Measurements from ENCODE around the gene VGLL4. TPM values are rescaled to one million over a fixed set of nuclear protein-coding genes. Genes with fewer than 3 reads are reported as not detected.

Gene VGLL4
- polyA plus RNA-seq, 10 donors = 40.6 to 52.1 (median 45.3) TPM

DNA sequence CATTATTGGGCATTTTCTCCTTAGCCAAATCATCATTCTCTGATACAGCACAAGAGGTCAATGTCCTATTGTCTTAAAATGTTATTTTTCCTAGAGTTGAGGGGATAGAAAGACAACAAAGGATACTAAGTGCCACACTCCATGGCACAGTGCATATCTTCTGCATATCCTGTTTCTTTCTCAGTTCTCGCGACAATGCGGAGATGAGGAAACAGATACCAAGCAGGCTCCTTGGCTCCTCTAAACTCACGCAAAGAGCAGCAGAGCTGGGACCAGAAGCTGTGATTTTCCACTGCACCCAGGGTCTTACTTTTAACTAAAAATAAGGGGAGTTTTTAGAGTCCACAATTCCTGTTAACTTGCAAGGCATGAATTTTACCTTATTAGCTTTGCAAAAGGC is 10.5 kb upstream of the VGLL4 start:
- DNase-seq = no peak

GRCh38 chr3:11653298-11654055 is 9.8 kb upstream of the VGLL4 start:
- DNase-seq = no peak

DNA sequence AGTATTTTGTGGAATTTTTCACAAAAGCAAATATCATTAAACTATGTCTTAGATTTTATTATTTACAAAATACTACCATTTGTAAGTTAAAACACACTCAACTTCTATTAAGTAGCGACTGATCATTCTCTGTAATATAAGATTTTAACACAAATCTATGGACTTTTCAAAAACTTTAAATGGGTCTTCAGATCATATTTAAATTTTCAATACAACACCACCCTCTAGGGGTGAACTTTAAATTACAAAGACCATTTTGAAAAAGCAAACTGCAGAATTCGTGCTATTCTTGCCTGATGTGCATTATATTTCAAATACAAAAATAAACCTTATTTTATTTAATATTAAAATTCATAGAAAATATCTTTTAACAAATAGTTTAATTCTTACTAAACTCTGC is 8.2 kb upstream of the VGLL4 start:
- peak in 1 of 3 donors; percentile 70 for DNase-seq

DNA sequence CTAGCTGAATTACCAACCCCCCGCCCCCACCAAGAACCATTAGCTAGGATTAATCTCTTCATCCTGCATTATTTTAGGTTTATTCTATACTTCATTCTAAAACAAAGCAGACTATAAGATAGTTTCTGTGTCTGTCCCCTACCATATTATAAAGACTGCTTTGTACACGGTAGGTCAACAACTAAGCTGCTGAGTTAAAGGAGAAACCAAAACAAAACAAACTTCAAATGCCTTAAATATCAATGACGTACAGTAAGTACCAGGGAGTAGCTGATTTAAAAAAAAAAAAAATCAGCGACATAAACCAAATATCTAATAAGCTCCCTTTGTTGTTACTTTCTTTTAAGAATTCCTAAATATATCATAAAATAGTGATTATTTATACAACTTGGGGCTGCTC is 7.8 kb upstream of the VGLL4 start:
- no peak for DNase-seq

DNA sequence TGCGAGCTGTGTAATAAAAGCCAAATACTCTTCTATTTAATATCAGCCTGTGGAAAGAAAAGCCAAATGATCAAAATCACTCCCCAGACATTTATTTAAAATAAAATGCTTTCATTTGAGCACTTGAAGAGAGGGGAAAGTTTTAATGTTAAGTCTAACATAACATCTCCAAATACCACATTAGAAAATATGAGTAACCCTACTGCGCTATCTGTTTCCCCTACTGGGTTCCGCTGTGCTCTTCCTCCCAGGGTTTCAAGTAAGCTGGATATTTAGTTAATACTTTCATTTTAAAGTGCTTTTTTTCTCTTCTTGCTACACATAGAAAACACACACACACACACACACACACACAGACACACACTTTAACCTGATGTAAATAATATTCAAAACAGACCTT is 6.7 kb upstream of the VGLL4 start:
- no peak for DNase-seq

DNA sequence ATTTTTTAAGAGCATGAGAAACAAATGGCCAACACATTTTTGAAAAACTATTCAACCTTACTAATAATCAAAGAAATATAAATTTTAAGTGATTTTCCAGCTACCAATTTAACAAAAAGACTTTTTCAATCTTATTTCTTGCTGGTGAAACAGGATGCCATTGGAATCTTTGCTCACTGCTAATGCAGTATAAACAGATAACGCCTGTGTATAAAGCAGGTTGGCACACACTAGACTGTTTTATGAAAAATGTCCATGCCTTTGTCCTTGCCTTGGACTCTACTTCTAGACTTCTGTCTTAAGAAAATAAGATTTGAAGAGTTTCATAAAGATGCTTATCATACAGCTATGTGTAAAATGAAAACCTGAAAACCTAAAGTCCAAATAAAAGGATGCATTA is 5.0 kb upstream of the VGLL4 start:
- no peak for DNase-seq

DNA sequence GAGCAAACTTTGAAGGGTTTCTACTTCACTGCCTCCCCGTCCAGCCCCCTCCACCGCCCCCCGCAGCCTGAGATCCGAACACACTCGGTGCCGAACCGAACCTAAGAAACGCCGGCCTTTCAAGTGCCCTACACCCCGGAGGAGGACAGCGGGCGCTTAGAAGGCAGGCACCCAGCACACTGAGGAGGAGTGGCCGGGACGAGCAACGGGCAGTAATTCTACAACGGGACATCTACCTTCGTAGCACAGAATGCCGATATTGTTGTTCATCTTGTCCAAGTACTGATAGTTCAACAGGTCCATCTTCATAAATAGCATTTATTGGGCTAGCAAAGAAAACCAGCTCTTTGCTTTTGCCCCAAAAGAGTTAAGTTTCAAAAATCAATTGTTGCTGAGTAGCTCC is 513 bp downstream of the VGLL4 start:
- DNase-seq = peak in 2 of 3 donors; percentile 38 to 82

DNA sequence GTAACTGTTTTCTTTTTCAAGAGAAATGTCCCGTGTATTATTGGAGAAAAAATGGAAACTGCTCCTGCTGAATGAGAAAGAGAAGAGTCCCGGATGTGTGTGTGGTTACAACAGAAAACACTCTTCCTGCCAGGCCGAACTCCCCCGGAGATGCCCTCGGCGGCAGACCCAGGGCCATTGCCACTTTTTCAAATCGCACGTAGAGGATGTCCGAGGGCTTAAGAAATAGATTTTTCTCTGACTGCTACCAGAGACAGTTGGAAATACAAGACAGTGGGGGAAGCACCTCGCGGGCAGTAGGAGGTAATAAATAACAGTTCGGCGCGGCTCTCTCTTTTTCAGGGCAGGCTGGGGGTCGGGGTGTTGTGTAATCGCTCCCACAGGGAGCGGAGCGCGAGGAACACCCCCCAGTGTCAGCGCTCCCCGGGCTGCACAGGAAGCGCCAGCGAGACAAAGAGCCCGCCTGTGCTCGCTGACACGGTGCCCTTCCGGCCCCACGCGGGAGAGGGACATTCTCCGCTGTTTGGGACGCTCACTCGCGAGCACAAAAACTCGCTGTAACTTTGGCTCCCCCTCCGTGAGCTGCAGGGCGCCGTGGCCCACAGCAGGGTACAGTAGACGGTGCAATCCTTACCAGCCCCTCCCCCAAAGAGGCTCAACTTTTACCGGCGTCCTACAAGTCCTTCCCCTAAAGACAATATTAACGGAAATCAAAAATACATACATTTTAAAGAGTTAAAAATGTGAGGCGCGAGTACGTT is 1.1 kb downstream of the VGLL4 start:
- DNase-seq = peak; percentile 75 to 92 (median 85)

- DNase-seq = peak; percentile 59 to 83 (median 62)
Observed at GRCh38 chr3:11641683-11642430, 1.9 kb downstream of the VGLL4 start.

GRCh38 chr3:11641316-11641682 is 2.4 kb downstream of the VGLL4 start:
- no peak for DNase-seq

GRCh38 chr3:11640009-11640673 is 3.6 kb downstream of the VGLL4 start:
- DNase-seq = no peak

DNA sequence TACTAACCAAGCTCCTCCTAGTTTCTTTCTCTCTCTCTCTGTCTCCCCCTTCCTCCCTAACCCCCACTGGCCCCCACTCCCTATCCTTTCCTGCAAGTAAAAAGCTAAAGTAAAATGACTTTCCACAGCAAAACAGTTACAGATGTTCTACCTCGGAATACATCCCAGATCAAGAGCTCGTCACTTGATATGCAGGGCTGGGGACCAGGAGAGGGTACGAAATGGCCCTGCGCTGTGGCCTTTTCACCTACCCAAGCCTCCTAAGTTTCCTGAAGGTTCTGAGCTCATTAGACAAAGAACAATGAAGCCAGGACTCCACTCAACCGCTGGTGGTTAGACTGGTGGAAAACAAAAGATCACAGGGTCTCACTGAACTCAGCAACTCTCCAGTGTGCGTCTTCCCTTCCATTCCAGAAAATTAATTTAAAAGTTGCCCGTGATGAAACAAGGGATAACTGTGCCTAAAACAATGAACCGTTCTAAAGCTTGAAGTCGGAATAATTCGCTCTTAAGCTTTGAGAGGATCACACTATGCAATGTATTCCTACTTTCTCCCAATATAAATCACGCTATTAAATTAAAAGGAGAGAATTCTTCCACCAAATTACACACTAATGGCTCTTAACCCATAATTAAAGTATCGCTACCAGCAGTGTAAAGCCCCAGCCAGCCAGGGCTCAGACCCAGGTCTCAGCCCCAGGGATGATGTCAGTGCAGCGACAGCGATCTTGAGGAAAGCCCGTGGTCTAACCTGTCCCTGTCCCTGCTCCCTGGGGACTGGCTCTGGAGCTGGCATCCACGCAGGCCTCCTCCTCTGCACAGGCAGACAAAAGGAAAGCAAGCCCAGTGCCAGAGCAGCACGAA is 5.0 kb downstream of the VGLL4 start:
- DNase-seq = peak in 2 of 3 donors; percentile 44 to 80

DNA sequence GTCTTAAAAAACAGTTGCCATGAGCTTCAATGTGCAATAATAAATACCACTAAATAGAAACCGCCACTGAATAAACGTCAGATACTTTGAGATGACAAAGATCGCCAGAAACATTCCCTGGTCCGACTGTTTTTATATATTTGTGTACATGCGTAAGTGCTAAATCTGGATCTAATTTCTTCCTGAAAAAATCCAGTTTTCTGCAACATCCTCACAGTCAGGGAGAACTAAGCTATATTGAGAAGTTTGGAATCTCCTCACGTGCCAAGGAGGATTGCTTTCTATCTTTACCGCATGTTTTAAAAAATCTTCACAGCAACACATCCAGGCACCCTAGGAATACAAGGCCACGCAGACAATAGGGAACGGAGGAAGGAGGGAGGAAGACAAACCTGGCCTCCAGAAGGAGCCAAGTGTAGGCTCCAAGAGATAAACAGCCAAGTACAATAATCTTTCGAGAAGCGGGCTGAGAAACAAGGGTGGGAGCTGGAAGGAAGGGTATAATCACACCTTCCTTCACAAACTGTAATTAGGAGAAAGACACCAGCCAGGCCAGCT is 5.7 kb downstream of the VGLL4 start:
- DNase-seq = peak; percentile 62 to 86 (median 81)

DNA sequence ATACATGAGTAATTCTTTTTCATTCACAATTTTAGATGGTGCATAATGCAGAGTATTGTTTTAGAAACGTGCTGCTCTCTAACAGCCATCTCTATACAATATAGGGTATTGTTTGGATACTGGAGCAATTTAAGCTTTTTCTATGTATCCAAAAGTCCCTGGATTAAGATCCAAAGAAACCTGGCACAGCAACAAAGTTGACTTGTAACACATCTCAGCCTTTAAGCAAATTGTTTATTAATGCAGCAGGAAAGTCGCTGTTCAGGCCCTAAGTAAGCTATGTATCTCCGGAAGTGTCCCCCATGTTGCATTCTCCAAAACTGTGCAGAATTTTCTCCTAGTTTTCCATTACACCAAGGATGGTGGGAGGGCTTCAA is 7.3 kb downstream of the VGLL4 start:
- no peak for DNase-seq

GRCh38 chr3:11635680-11636393 is 7.9 kb downstream of the VGLL4 start:
- DNase-seq = peak; percentile 57 to 84 (median 62)

DNA sequence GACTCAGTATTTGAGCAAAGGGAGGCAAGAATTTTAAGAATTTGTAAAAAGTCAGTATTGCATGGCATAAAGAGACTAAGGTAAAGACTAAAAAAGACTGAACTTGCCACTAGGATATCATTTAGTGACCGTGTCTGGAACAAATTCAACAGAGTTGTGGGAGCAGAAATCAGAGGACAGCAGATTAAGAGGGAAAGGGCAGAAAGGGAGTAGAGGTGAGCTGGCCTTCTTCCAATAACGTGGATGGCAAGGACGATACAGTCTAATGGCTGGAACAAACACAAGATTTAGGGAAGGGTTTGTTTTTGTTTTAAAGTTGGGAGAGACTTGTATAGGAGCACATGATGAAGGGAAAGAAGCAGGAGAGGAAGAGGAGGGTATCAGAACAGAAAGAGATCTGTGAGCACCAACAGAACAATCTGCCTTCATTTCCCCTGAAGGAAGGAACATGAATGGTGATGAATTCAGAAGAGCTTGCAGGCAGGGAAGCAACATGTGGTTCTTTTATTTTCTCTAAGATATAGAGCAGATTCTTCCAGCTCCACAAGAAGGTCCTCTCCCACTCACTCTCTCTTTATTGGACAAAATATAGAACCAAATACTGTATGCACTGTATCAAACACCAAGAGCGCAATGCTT is 8.6 kb downstream of the VGLL4 start:
- no peak for DNase-seq

DNA sequence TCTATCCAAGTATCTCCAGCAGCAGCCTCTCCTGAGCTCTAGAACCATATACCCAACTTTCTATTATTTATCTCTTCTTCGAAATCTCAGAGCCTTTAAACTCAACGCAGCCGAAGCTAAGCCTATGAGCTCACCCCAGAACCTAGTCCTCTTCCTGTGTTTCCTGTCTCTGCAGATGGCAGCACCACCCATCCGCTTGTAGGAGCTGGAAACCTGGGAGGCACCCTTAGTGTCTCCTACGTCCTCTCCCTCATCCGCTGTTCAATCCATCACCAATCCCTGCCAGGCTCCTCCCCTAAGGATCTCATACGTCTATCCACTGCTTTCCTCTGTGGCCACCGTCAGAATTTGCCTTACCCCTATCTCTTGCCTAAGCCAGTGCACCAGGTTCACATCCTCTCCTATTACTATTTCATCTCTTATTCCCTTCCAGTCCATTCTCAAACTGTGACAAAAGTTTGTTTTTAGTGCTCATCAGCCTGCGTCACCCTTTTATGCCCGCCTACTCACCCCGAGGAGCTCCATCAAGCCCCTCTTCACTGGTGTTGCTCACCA is 9.6 kb downstream of the VGLL4 start:
- DNase-seq = no peak

DNA sequence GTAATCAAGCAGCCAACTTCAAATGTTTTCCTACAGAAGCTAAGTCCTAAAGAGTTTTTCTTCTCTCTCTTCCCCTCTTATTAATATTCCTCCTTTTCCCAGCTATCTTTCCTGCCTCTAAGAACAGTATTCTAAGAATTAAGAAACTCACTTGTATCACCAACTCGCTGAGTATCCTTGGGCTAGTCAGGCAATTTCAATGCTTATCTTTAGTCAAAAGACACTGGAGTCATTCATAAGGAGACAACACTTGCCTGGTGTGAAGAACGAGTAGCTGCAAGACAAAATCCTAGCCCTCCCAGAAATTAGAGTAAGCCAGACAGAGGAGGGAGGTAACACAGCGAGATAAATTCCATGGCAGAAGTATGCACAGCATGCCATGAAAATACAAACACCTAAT is 10.7 kb downstream of the VGLL4 start:
- no peak for DNase-seq

- peak in 1 of 3 donors; percentile 71 for DNase-seq
Observed at GRCh38 chr3:11632564-11632963, 11.2 kb downstream of the VGLL4 start.
